GM12878 (cell line): ENCODE measurements around the gene C1QTNF9B.
"Not testable (repeated sequence)": the region's sequence is repeated elsewhere in the genome, so short reads cannot be mapped to it uniquely, and the experiment has no call there.

Experiments used
- ASH2L ChIP-seq: fragments of 300-600, 200-600 bp; sonication (generic); IDR thresholded peaks from 2 replicates; pipeline ENCODE4 v1.6.1; 2017; ENCODE audit warnings: low read depth, mild to moderate bottlenecking, borderline replicate concordance
- CEBPB ChIP-seq, 2 experiments: fragments of 150-350 bp in 1 of 2; IDR thresholded peaks; 2 replicates each; pipeline ENCODE4 v1.6.1; 2012 to 2014; ENCODE audit warnings: low read depth in 2 of 2, low read length in 2 of 2, borderline replicate concordance in 1 of 2, inconsistent platforms in 1 of 2
- CHD2 ChIP-seq: IDR thresholded peaks from 2 replicates; pipeline ENCODE4 v1.6.1; 2011; ENCODE audit warnings: low read depth, low read length, improper control_type of control experiment, borderline replicate concordance
- EZH2 ChIP-seq: IDR thresholded peaks from 2 replicates; pipeline ENCODE4 v1.6.1; 2012; ENCODE audit warnings: low read depth, mild to moderate bottlenecking, control low read depth, inconsistent platforms, low read length, borderline replicate concordance; ENCODE audit not compliant: control insufficient read depth
- FOS ChIP-seq: IDR thresholded peaks from 3 replicates; pipeline ENCODE4 v1.6.1; 2011; ENCODE audit warnings: borderline replicate concordance; ENCODE audit not compliant: insufficient read length; ENCODE audit errors: extremely low read depth
- NFIC ChIP-seq: IDR thresholded peaks from 2 replicates; pipeline ENCODE4 v1.6.1; 2012; ENCODE audit warnings: low read depth, mild to moderate bottlenecking, inconsistent platforms, low read length, moderate library complexity
- NFXL1 ChIP-seq: fragments of 450-650 bp; IDR thresholded peaks from 2 replicates; pipeline ENCODE4 v1.6.1; 2017; ENCODE audit warnings: antibody characterized with exemption, mild to moderate bottlenecking, borderline replicate concordance
- POLR2A ChIP-seq: IDR thresholded peaks from 2 replicates; pipeline ENCODE4 v1.6.1; 2011; ENCODE audit warnings: low read depth, mild to moderate bottlenecking, low read length
- SIN3A ChIP-seq: IDR thresholded peaks from 2 replicates; pipeline ENCODE4 v1.6.1; 2012; ENCODE audit warnings: low read depth, low read length, improper control_type of control experiment
- TCF3 ChIP-seq: IDR thresholded peaks from 2 replicates; pipeline ENCODE4 v1.6.1; 2012; ENCODE audit warnings: low read depth, mild to moderate bottlenecking, low read length, borderline replicate concordance; ENCODE audit not compliant: insufficient read depth
- TF ChIP-seq, protein P1 (sequence below): fragments of 450-650 bp; IDR thresholded peaks from 2 replicates; pipeline ENCODE4 v1.6.1; 2017; ENCODE audit warnings: mild to moderate bottlenecking
- TF ChIP-seq, protein P2 (sequence below), 3 experiments: IDR thresholded peaks in 2 of 3; conservative IDR thresholded peaks in 1 of 3; 2 replicates each; pipeline ENCODE4 v1.5.1; 2011; ENCODE audit warnings: low read depth in 3 of 3, low read length in 3 of 3, mild to moderate bottlenecking in 3 of 3, control low read depth in 2 of 3, moderate library complexity in 2 of 3, inconsistent platforms in 1 of 3, mixed read lengths in 1 of 3; ENCODE audit not compliant: control insufficient read depth in 2 of 3, insufficient read depth in 1 of 3; ENCODE audit errors: extremely low read depth in 1 of 3

DNA sequence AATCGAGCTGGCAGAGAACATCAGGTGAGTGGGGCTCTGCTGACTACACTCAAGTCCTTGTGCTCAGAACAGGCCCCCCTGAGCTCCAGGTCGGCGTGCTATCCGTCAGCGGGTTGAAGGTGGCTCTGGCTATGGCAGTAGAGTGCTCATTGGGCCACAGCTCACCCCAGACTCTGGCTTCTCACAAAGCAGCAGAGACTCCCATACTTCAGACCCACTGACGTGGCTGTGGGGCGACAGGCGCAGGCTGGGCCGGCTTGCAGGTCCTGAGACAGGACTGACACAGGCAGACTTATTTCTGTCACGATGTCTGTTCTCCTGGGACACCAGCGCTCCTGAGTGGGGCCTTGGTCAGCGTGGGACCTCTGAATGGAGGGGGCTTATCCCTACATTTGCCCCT is 2.6 kb downstream of the C1QTNF9B start:
- not testable (repeated sequence) for TF ChIP-seq EZH2; NFXL1; POLR2A; CHD2; TCF3; NFIC; FOS; ASH2L; CEBPB (IDR thresholded peaks at IDR 0.05; ENCODE audit: borderline replicate concordance in 1 of 2, low read depth in 2 of 2, low read length in 2 of 2); SIN3A
- TF ChIP-seq, protein P1, sequence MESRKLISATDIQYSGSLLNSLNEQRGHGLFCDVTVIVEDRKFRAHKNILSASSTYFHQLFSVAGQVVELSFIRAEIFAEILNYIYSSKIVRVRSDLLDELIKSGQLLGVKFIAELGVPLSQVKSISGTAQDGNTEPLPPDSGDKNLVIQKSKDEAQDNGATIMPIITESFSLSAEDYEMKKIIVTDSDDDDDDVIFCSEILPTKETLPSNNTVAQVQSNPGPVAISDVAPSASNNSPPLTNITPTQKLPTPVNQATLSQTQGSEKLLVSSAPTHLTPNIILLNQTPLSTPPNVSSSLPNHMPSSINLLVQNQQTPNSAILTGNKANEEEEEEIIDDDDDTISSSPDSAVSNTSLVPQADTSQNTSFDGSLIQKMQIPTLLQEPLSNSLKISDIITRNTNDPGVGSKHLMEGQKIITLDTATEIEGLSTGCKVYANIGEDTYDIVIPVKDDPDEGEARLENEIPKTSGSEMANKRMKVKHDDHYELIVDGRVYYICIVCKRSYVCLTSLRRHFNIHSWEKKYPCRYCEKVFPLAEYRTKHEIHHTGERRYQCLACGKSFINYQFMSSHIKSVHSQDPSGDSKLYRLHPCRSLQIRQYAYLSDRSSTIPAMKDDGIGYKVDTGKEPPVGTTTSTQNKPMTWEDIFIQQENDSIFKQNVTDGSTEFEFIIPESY = not testable (repeated sequence)
- TF ChIP-seq, protein P2, sequence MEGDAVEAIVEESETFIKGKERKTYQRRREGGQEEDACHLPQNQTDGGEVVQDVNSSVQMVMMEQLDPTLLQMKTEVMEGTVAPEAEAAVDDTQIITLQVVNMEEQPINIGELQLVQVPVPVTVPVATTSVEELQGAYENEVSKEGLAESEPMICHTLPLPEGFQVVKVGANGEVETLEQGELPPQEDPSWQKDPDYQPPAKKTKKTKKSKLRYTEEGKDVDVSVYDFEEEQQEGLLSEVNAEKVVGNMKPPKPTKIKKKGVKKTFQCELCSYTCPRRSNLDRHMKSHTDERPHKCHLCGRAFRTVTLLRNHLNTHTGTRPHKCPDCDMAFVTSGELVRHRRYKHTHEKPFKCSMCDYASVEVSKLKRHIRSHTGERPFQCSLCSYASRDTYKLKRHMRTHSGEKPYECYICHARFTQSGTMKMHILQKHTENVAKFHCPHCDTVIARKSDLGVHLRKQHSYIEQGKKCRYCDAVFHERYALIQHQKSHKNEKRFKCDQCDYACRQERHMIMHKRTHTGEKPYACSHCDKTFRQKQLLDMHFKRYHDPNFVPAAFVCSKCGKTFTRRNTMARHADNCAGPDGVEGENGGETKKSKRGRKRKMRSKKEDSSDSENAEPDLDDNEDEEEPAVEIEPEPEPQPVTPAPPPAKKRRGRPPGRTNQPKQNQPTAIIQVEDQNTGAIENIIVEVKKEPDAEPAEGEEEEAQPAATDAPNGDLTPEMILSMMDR (IDR thresholded peaks at IDR 0.05 in 2 of 3, conservative IDR thresholded peaks at IDR 0.05 in 1 of 3; ENCODE audit: control insufficient read depth in 2 of 3, extremely low read depth in 1 of 3, insufficient read depth in 1 of 3, low read depth in 3 of 3, low read length in 3 of 3) = not testable (repeated sequence)
